AG04449 (cell line): ENCODE measurements around the gene TTC27.
A peak's percentile ranks its signal among the peaks of the same experiment; 100 is the strongest.

ENCODE experiments used
- CTCF ChIA-PET: fragments of 350-600 bp; formaldehyde crosslinking; extraction: SDS; loops from one replicate; lab custom pipeline; 2021; ENCODE audit warnings: antibody characterized with exemption; lab: Yijun Ruan, JAX
- POLR2A ChIA-PET: fragments of 400-600, 350-600 bp; formaldehyde crosslinking; extraction: SDS; loops from one replicate; lab custom pipeline; 2020; ENCODE audit warnings: antibody characterized with exemption, inconsistent platforms; lab: Yijun Ruan, JAX
- DNase-seq: peaks from one replicate; pipeline ENCODE4 v3.0.0-alpha.2; 2010; ENCODE audit warnings: low read depth, low spot score
- H3K4me3 ChIP-seq: 2 replicates; pipeline ENCODE4 v1.5.1; 2011; ENCODE audit warnings: low read depth, mild to moderate bottlenecking, control low read depth, low read length
- CTCF ChIP-seq: IDR thresholded peaks from one replicate; pipeline ENCODE4 v1.5.1; 2011; ENCODE audit warnings: mild to moderate bottlenecking, moderate library complexity, low read length, control low read depth, inconsistent platforms; ENCODE audit not compliant: insufficient read depth; ENCODE audit errors: missing control alignments

The TTC27 gene

DNA sequence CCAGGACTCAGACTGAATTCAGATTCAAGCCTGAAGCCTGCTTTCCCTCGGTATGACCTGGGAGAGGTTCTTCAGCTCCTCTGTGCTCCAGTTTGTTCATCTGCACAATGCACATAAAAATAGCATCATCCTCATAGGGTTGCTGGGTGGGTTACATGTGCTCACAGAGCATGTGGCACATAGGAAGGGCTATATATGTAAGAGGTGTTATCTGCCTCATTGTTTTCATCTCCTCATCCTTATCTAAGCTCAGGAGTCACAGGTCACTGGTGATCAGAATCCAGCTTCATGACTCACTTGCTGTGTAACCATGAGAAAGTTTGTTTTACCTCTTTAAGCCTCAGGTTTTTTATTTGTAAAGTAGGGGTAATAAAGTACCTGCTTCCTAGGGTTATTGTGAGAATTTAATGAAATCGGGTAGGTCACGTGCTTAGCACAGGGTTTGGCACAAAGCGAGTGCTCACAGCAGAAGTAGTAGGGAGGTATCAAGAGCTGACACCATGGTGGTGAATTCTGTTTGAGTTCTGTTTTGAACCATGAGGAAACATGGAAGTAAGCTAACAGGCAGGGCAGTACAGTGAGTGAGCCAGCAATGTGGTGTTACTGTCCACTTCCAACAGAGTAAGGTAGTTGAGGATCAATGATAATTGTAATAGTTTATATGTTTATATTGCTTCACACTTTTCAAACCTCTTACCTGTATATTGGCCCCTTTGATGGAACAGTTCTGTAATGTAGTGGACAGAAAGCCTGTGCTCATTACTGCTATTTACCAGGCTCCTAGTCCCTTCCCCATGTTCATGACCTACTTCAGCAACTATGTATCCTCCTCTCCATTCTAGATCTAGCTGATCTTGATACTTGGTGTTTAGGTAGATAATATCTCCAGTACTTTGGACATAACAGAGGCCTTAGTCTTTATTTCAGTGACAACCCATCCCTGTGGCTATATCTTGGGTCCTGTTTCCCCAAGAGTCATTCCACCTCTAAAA lies 177.6 kb downstream of the TTC27 start:
- ChIA-PET CTCF (interaction anchor here (0.7 to 2.1 kb wide), 2 partner anchors 218 to 228 kb away, joined by 3 to 5 read pairs; no protein-coding TSS in a partner anchor), POLR2A (no interaction called here)

GRCh38 chr2:32806857-32807256 lies 179.0 kb downstream of the TTC27 start:
- TF ChIP-seq CTCF: no peak
- ChIA-PET POLR2A (no interaction called here), CTCF (no interaction called here)

More for the DNA sequence above, 177.6 kb downstream of the TTC27 start:
- DNase-seq: no peak
- TF ChIP-seq CTCF: no peak
- H3K4me3 ChIP-seq: no peak overlapping the region

DNA sequence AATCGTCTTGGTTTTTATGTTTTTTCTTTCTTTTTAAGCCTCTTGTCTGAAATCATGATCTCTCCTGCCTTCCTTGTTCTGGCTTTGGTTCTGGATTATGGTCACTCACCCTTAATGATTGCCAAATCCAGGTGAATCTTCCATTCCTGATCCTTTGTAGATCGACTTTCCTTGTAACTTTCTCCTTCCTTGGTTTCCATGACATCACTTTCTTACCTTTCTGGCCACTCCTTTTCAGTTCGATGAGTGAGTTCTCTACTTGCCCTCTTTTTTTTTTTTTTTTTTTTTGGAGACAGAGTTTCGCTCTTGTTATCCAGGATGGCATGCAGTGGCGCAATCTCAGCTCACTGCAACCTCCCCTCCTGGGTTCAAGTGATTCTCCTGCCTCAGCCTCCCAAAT lies 179.8 kb downstream of the TTC27 start:
- TF ChIP-seq CTCF: no peak
- ChIA-PET POLR2A (no interaction called here), CTCF (no interaction called here)
- H3K4me3 ChIP-seq: no peak overlapping the region
- no peak for DNase-seq

More at GRCh38 chr2:32806857-32807256, 179.0 kb downstream of the TTC27 start:
- H3K4me3 ChIP-seq: no peak overlapping the region
- DNase-seq: no peak

DNA sequence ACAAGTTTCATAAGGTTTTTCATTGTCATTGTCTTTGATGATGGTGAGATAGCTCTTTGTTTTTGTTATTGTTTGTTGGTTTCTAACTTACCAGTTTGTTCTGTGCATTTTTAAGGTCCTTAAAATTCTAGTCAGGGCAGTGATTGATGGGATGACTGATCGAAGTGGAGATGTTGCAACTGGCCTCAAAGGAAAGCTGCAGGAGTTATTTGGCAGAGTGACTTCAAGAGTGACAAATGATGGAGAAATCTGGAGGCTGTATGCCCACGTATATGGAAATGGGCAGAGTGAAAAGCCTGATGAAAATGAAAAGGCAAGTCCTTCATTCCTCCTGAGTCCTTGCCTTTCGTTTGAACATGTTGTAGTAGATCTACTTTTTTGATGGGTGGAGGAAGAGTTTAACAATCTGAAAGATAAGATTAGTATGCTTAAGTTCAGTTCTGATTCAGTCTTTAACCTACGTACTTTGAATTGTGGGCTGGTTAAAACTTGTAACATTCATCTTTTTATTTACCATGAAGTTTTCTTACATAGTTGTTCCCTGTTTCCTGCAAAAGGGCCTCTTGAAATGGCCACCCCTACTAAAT lies 183.2 kb downstream of the TTC27 start:
- POLR2A ChIA-PET: no interaction called here
- H3K4me3 ChIP-seq: no peak overlapping the region
- TF ChIP-seq CTCF: no peak
- CTCF ChIA-PET: interaction anchor here (0.9 to 1.3 kb wide), 3 partner anchors 10 to 18 kb away, joined by 3 to 4 read pairs (median 3); no protein-coding TSS in a partner anchor
- DNase-seq: no peak

DNA sequence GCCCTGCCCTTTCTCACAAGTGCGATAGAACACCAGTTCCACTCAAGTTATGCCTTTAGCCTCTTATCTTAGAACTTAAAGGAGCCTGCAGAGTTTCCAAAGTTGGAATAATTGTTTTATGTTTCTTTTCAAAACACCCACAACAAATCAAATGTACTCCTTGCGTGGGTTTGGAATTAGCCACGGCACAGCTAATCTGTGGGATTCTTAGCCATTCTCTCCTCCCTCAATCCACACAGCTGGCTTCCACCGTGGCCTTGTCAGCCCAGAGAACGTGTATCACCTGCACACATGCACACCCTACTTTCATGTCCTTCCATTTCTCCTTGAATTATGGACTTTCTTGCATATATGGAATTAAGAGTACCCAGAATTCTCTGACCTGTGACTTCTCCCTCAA lies 183.8 kb downstream of the TTC27 start:
- no peak for DNase-seq
- H3K4me3 ChIP-seq: no peak overlapping the region
- ChIA-PET POLR2A (no interaction called here), CTCF (no interaction called here)
- TF ChIP-seq CTCF: no peak

- no peak for TF ChIP-seq CTCF
- CTCF ChIA-PET: no interaction called here
- H3K4me3 ChIP-seq: no peak overlapping the region
- POLR2A ChIA-PET: no interaction called here
- peak; percentile 21 for DNase-seq
These were observed 184.5 kb downstream of the TTC27 start for GRCh38 chr2:32812316-32812715.
